Measurements from ENCODE around the gene KIRREL2. TPM values are rescaled to one million over a fixed set of nuclear protein-coding genes. Genes with fewer than 3 reads are reported as not detected.

KIRREL2 gene
- total RNA-seq, 1 donor from 2014 or later = 1.7 TPM

DNA sequence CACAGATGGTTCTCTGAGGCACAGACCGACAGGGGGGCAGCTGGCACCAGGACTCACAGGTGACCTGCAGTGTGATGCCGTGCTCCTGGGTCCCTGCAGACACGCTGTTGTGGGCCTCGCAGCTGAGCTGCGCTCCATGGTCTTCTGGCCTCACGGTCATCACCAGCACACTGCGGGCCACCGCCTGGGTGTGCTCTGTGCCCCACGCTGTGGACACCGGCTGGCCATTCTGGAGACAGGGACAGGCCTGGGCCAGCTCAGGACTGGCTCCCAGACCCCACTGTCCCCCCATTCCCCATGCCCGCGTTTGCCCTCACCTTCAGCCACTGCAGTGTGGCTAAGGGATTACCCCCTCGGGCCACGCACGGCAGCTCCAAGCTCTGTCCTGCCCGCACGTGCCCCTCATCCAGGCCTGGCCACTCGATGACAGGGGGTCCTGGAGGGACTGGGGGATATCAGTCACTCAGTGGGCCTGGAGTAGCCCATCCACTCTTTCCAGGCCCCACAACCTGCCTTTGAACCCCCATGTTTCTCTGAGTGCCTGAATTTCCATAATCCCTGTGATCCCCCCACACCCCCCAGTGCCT, 7.7 kb upstream of the KIRREL2 start:
- no peak for DNase-seq (ENCODE audit: low spot score)
- no peak overlapping the region for H3K4me3 Mint-ChIP-seq
- H3K27ac Mint-ChIP-seq = no peak overlapping the region
- no peaks in the 10 kb centered on the region for H3K9me3 Mint-ChIP-seq
- intact Hi-C loops (cut with micrococcal nuclease) = no loop called here
- peaks cover 3% of the 10 kb centered on the region for H3K36me3 Mint-ChIP-seq (ENCODE audit: low read depth)
- H3K4me1 Mint-ChIP-seq (ENCODE audit: low read depth) = peaks cover 21% of the 10 kb centered on the region
- peaks cover 45% of the 10 kb centered on the region for H3K27me3 Mint-ChIP-seq (ENCODE audit: insufficient read depth)

DNA sequence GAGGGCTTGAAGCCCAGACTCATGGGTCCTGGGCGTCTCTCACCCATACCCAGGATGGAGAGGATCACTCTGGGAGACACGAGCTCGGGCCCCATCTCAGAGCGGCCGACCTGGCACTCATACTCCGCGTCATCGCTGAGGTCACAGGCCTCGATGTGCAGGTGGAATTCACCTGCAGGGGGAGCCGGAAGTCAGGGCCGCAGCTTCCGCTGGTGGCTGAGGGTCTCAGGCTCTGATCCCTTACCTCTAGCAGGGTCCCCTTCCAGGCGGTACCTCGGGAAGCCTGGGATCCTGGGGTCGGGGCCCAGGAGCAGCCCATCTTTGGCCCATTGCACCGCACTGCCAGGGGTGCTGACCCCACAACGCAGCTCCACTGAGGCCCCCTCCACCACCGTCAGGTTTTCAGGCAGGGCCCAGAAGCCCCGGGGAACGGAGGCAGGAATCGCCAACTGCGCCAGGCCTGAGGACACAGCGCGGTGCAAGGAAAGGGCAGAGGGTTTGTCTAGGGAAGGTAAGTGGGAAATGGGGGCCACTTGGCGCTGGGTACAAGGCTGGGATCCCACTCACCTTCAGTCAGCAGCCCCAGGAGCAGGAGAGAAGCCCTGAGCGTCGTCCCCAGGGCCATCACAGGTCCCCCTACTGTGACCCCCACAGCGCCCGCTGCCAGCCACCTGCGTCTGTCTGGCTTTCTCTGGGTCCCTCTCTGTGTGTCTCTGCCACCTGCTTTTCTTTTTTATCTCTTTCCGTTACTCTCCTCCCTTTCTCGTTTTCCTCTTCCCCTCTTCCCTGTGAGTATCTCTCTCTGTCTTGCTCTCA, 5.3 kb upstream of the KIRREL2 start:
- DNase-seq (ENCODE audit: low spot score) = no peak
- Mint-ChIP-seq H3K9me3 (no peaks in the 10 kb centered on the region), H3K4me1 (ENCODE audit: low read depth) (peaks cover 9% of the 10 kb centered on the region), H3K27ac (no peak overlapping the region), H3K27me3 (ENCODE audit: insufficient read depth) (peaks cover 32% of the 10 kb centered on the region), H3K4me3 (no peak overlapping the region), H3K36me3 (ENCODE audit: low read depth) (peaks cover 2% of the 10 kb centered on the region)
- intact Hi-C loops (cut with micrococcal nuclease) = no loop called here

DNA sequence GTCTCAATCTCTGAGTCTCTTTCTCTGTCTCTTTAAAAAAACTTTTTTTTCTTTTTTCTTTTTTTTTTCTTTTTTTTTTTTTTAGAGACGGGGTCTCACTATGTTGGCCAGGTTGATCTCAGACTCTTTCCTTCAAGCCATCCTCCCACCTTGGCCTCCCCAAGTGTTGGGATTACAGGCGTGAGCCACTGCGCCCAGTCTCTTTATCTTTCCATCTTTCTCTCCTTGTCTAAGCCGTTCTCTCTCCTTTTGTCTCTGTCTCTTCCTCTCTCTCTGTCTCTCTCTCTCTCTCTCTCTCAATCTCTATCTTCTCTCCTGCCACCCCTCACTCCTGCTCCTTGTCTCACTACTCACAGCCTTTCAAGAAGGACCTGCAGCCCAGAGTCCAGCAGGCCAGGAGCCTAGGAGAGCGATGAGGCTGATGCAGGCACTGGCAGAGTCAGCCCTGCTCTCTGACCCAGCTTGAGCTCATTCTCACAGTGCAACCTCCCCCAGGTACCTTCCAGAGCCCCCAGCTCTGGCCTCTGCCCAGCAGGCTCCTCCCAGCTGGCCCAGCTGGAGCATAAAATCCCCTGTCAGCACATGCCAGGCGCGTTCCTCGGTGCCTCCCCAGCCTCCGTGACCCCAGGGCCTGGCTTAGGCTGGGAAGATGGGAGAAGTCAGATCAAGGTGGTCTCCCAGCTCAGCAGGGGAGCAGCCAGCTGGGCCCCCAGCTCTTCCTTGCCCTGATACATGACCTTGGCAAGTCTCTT, 4.5 kb upstream of the KIRREL2 start, which contains the start of gene NPHS1:
TSS of gene NPHS1 (minus strand) at position 476 of the 752 bp plus-strand sequence. CDS start 667 bp downstream, outside the sequence.
- Mint-ChIP-seq H3K4me3 (no peak within 1 kb of the TSS), H3K27ac (no peak within 1 kb of the TSS), H3K27me3 (ENCODE audit: insufficient read depth) (peaks cover 29% of the 10 kb centered on the region), H3K36me3 (ENCODE audit: low read depth) (no peaks in the 10 kb centered on the region), H3K9me3 (no peaks in the 10 kb centered on the region), H3K4me1 (ENCODE audit: low read depth) (peaks cover 14% of the 10 kb centered on the region)
- intact Hi-C loops (cut with micrococcal nuclease) = no loop called here
- DNase-seq (ENCODE audit: low spot score) = no peak

- Mint-ChIP-seq H3K36me3 (ENCODE audit: low read depth) (no peaks in the 10 kb centered on the region), H3K27me3 (ENCODE audit: insufficient read depth) (peaks cover 29% of the 10 kb centered on the region), H3K4me3 (no peak overlapping the region), H3K9me3 (no peaks in the 10 kb centered on the region), H3K4me1 (ENCODE audit: low read depth) (peaks cover 17% of the 10 kb centered on the region), H3K27ac (no peak overlapping the region)
- intact Hi-C loops (cut with micrococcal nuclease) = no loop called here
- DNase-seq (ENCODE audit: low spot score) = no peak
These were observed 3.5 kb upstream of the KIRREL2 start for GRCh38 chr19:35853038-35853756.

DNA sequence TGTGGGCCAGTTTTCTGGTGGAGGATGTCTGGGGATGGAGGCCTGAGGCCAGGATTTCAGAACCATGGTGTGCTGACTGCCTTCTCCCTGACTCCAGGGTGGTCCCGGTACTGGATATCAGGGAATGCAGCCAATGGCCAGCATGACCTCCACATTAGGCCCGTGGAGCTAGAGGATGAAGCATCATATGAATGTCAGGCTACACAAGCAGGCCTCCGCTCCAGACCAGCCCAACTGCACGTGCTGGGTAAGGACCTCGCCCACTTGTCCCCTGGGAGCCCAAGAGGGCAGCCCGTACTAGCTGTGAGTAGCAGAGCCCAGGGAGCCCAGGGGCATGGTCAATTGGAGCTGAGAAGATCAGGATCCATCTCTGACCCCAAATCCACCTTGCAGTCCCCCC, 1.6 kb downstream of the KIRREL2 start:
- Mint-ChIP-seq H3K36me3 (ENCODE audit: low read depth) (peaks cover 4% of the 10 kb centered on the region), H3K27me3 (ENCODE audit: insufficient read depth) (peaks cover 43% of the 10 kb centered on the region), H3K4me1 (ENCODE audit: low read depth) (peaks cover 11% of the 10 kb centered on the region), H3K4me3 (peak overlapping the region; percentile 23), H3K27ac (no peak overlapping the region), H3K9me3 (no peaks in the 10 kb centered on the region)
- no peak for DNase-seq (ENCODE audit: low spot score)
- intact Hi-C loops (cut with micrococcal nuclease) = no loop called here

DNA sequence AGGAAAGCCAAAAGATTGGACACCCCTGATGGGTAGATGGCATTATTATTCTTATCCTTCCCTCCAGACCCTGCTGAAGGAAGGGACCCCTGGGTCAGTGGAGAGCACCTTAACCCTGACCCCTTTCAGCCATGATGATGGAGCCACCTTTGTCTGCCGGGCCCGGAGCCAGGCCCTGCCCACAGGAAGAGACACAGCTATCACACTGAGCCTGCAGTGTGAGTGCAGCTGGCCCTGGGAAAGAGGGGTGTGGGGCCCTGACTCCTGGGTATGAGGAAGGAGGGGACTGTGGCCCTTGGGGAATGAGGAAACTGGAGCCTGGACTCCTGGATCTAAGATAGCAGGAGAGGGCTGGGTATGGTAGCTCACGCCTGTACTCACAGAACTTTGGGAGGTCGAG, 2.7 kb downstream of the KIRREL2 start:
- H3K9me3 Mint-ChIP-seq = no peaks in the 10 kb centered on the region
- H3K4me1 Mint-ChIP-seq (ENCODE audit: low read depth) = peaks cover 9% of the 10 kb centered on the region
- H3K36me3 Mint-ChIP-seq (ENCODE audit: low read depth) = peaks cover 4% of the 10 kb centered on the region
- no peak for DNase-seq (ENCODE audit: low spot score)
- peaks cover 46% of the 10 kb centered on the region for H3K27me3 Mint-ChIP-seq (ENCODE audit: insufficient read depth)
- no peak overlapping the region for H3K27ac Mint-ChIP-seq
- intact Hi-C loops (cut with micrococcal nuclease) = no loop called here
- H3K4me3 Mint-ChIP-seq = no peak overlapping the region

GRCh38 chr19:35860436-35860817, 3.7 kb downstream of the KIRREL2 start:
- H3K4me1 Mint-ChIP-seq (ENCODE audit: low read depth) = peaks cover 9% of the 10 kb centered on the region
- H3K27ac Mint-ChIP-seq = no peak overlapping the region
- H3K9me3 Mint-ChIP-seq = no peaks in the 10 kb centered on the region
- peaks cover 4% of the 10 kb centered on the region for H3K36me3 Mint-ChIP-seq (ENCODE audit: low read depth)
- intact Hi-C loops (cut with micrococcal nuclease) = no loop called here
- H3K27me3 Mint-ChIP-seq (ENCODE audit: insufficient read depth) = peaks cover 47% of the 10 kb centered on the region
- no peak for DNase-seq (ENCODE audit: low spot score)
- no peak overlapping the region for H3K4me3 Mint-ChIP-seq

GRCh38 chr19:35860818-35861639, 4.3 kb downstream of the KIRREL2 start:
- Mint-ChIP-seq H3K9me3 (no peaks in the 10 kb centered on the region), H3K27ac (no peak overlapping the region), H3K4me3 (no peak overlapping the region), H3K27me3 (ENCODE audit: insufficient read depth) (peaks cover 44% of the 10 kb centered on the region), H3K4me1 (ENCODE audit: low read depth) (peaks cover 9% of the 10 kb centered on the region), H3K36me3 (ENCODE audit: low read depth) (peaks cover 4% of the 10 kb centered on the region)
- intact Hi-C loops (cut with micrococcal nuclease) = no loop called here
- no peak for DNase-seq (ENCODE audit: low spot score)

- H3K4me3 Mint-ChIP-seq = no peak overlapping the region
- intact Hi-C loops (cut with micrococcal nuclease) = no loop called here
- no peak overlapping the region for H3K27ac Mint-ChIP-seq
- DNase-seq (ENCODE audit: low spot score) = no peak
- peaks cover 9% of the 10 kb centered on the region for H3K4me1 Mint-ChIP-seq (ENCODE audit: low read depth)
- H3K27me3 Mint-ChIP-seq (ENCODE audit: insufficient read depth) = peaks cover 43% of the 10 kb centered on the region
- peaks cover 4% of the 10 kb centered on the region for H3K36me3 Mint-ChIP-seq (ENCODE audit: low read depth)
- no peaks in the 10 kb centered on the region for H3K9me3 Mint-ChIP-seq
These were observed 5.0 kb downstream of the KIRREL2 start for GRCh38 chr19:35861640-35862160.

DNA sequence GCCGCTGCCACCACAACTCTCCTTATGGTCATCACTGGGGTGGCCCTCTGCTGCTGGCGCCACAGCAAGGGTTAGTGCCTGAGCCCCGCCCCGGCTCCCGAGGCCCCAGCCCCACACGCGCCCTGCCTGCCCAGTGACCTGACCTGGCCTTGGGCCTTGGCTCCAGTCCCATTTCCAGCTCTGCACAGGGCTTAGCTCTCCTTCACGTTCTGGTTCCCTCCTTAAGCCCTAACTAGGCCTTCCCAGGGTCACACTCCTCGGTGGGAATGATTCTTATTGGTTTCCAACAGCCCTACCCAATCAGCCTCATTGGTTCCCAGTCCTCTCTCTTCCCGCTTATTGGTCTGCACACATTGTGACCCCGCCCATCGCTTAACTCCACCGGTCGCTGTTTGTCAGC, 5.8 kb downstream of the KIRREL2 start:
- peaks cover 3% of the 10 kb centered on the region for H3K4me1 Mint-ChIP-seq (ENCODE audit: low read depth)
- no peaks in the 10 kb centered on the region for H3K9me3 Mint-ChIP-seq
- no peak overlapping the region for H3K4me3 Mint-ChIP-seq
- DNase-seq (ENCODE audit: low spot score) = no peak
- no peak overlapping the region for H3K27ac Mint-ChIP-seq
- peaks cover 47% of the 10 kb centered on the region for H3K27me3 Mint-ChIP-seq (ENCODE audit: insufficient read depth)
- H3K36me3 Mint-ChIP-seq (ENCODE audit: low read depth) = peaks cover 4% of the 10 kb centered on the region
- intact Hi-C loops (cut with micrococcal nuclease) = no loop called here

DNA sequence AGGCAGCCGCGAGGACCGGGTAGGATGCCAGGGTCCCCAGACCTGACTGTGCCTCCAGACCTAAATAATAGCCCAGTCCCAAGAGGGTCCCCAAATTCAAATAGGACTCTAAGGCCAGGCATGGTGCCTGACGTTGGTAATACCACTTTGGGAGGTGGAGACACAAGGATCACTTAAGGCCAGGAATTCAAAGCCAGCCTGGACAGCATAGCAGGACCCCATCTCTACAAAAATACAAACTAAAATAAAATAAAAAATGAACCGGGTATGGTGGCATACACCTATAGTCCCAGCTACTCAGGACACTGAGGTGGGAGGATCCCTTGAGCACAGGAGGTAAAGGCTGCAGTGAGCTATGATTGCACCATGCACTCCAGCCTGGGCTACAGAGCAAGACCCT, 6.3 kb downstream of the KIRREL2 start:
- Mint-ChIP-seq H3K36me3 (ENCODE audit: low read depth) (peaks cover 6% of the 10 kb centered on the region), H3K27ac (no peak overlapping the region), H3K27me3 (ENCODE audit: insufficient read depth) (peaks cover 52% of the 10 kb centered on the region), H3K4me3 (no peak overlapping the region), H3K4me1 (ENCODE audit: low read depth) (peaks cover 7% of the 10 kb centered on the region), H3K9me3 (no peaks in the 10 kb centered on the region)
- intact Hi-C loops (cut with micrococcal nuclease) = no loop called here
- DNase-seq (ENCODE audit: low spot score) = no peak
